HEK293 (cell line): ENCODE data around the gene APOL4.

Experiments
- CTCF ChIA-PET: fragments of 350-600 bp; formaldehyde crosslinking; extraction: SDS; loops from one replicate; lab custom pipeline; 2021; ENCODE audit warnings: antibody characterized with exemption; lab: Yijun Ruan, JAX
- POLR2A ChIA-PET: fragments of 300-600 bp; formaldehyde crosslinking; extraction: SDS; loops from one replicate; lab custom pipeline; 2020; ENCODE audit warnings: antibody characterized with exemption, inconsistent platforms; lab: Yijun Ruan, JAX
- H3K27ac ChIP-seq: fragments of 200-500 bp; sonication (Bioruptor generic); 2 replicates; pipeline ENCODE4 v1.5.1; 2014; ENCODE audit warnings: low read depth, low read length, control low read depth, inconsistent platforms; ENCODE audit errors: extremely low read depth
- H3K36me3 ChIP-seq, 2 experiments: fragments of 200-500 bp in 1 of 2; sonication (Bioruptor generic) in 1 of 2; 1 replicate in 1 of 2; 2 replicates in 1 of 2; pipeline ENCODE4 v1.5.1; 2014 to 2017; ENCODE audit warnings: inconsistent platforms in 2 of 2, low read length in 2 of 2; ENCODE audit not compliant: control insufficient read depth in 2 of 2, insufficient read depth in 1 of 2
- H3K4me1 ChIP-seq: fragments of 200-500 bp; sonication (Bioruptor generic); 2 replicates; pipeline ENCODE4 v1.5.1; 2014; ENCODE audit warnings: mild to moderate bottlenecking, low read length, inconsistent platforms; ENCODE audit not compliant: control insufficient read depth, insufficient read depth
- H3K4me3 ChIP-seq: 2 replicates; pipeline ENCODE4 v1.5.1; 2011; ENCODE audit warnings: low read depth, mild to moderate bottlenecking, control low read depth, low read length, moderate library complexity
- H3K9me3 ChIP-seq: fragments of 200-500 bp; sonication (Bioruptor generic); 2 replicates; pipeline ENCODE4 v1.5.1; 2014; ENCODE audit warnings: low read depth, low read length, inconsistent platforms; ENCODE audit not compliant: control insufficient read depth, insufficient read depth
- MYNN ChIP-seq: fragments of 450-650 bp; formaldehyde crosslinking; IDR thresholded peaks from 2 replicates; pipeline ENCODE4 v1.5.1; 2016; ENCODE audit warnings: missing biosample characterization, missing genetic modification characterization, borderline replicate concordance
- SETDB1 ChIP-seq: IDR thresholded peaks from one replicate; pipeline ENCODE4 v1.6.1; 2017; ENCODE audit warnings: mild to moderate bottlenecking, low read length, moderate library complexity, mixed read lengths; ENCODE audit not compliant: insufficient read length
- ZIC2 ChIP-seq: fragments of 450-650 bp; formaldehyde crosslinking; IDR thresholded peaks from 2 replicates; pipeline ENCODE4 v1.5.1; 2016; ENCODE audit warnings: missing biosample characterization, missing genetic modification characterization
- ZNF10 ChIP-seq: fragments of 450-650 bp; formaldehyde crosslinking; IDR thresholded peaks from 2 replicates; pipeline ENCODE4 v1.5.1; 2017; ENCODE audit warnings: missing biosample characterization, missing genetic modification characterization
- ZNF133 ChIP-seq: fragments of 450-650 bp; formaldehyde crosslinking; IDR thresholded peaks from 2 replicates; pipeline ENCODE4 v1.5.1; 2016; ENCODE audit warnings: missing biosample characterization, missing genetic modification characterization
- ZNF184 ChIP-seq: fragments of 450-650 bp; IDR thresholded peaks from 2 replicates; pipeline ENCODE4 v1.5.1; 2018; ENCODE audit warnings: missing biosample characterization, mild to moderate bottlenecking, missing genetic modification characterization
- ZNF24 ChIP-seq: fragments of 450-650 bp; formaldehyde crosslinking; IDR thresholded peaks from 2 replicates; pipeline ENCODE4 v1.5.1; 2016; ENCODE audit warnings: missing biosample characterization, missing genetic modification characterization
- ZNF292 ChIP-seq: fragments of 450-650 bp; formaldehyde crosslinking; IDR thresholded peaks from 2 replicates; pipeline ENCODE4 v1.5.1; 2016; ENCODE audit warnings: low read depth, missing biosample characterization, missing genetic modification characterization, borderline replicate concordance
- ZNF37A ChIP-seq: fragments of 450-650 bp; IDR thresholded peaks from 2 replicates; pipeline ENCODE4 v1.5.1; 2018; ENCODE audit warnings: missing biosample characterization, missing genetic modification characterization
- ZNF544 ChIP-seq: fragments of 450-650 bp; formaldehyde crosslinking; IDR thresholded peaks from 2 replicates; pipeline ENCODE4 v1.5.0; 2017; ENCODE audit warnings: missing biosample characterization, missing genetic modification characterization
- ZNF791 ChIP-seq: fragments of 450-650 bp; formaldehyde crosslinking; IDR thresholded peaks from 2 replicates; pipeline ENCODE4 v1.5.1; 2016; ENCODE audit warnings: missing biosample characterization, missing genetic modification characterization
- ZNF792 ChIP-seq: fragments of 450-650 bp; formaldehyde crosslinking; IDR thresholded peaks from 2 replicates; pipeline ENCODE4 v1.5.1; 2016; ENCODE audit warnings: missing biosample characterization, missing genetic modification characterization
- ZNF830 ChIP-seq: fragments of 450-650 bp; IDR thresholded peaks from 2 replicates; pipeline ENCODE4 v1.5.0; 2018; ENCODE audit warnings: missing biosample characterization, missing genetic modification characterization, low read depth, mild to moderate bottlenecking, moderate library complexity
- TF ChIP-seq, protein P1 (sequence below): fragments of 450-650 bp; IDR thresholded peaks from 2 replicates; pipeline ENCODE4 v1.5.1; 2018; ENCODE audit warnings: missing biosample characterization, mild to moderate bottlenecking, missing genetic modification characterization
- TF ChIP-seq, protein P2 (sequence below): fragments of 450-650 bp; formaldehyde crosslinking; IDR thresholded peaks from 2 replicates; pipeline ENCODE4 v1.5.1; 2016; ENCODE audit warnings: missing biosample characterization, missing genetic modification characterization, low read depth
- TF ChIP-seq, protein P3 (sequence below): fragments of 450-650 bp; formaldehyde crosslinking; IDR thresholded peaks from 2 replicates; pipeline ENCODE4 v1.5.1; 2016; ENCODE audit warnings: missing biosample characterization, missing genetic modification characterization
- TF ChIP-seq, protein P4 (sequence below): fragments of 450-650 bp; formaldehyde crosslinking; IDR thresholded peaks from 2 replicates; pipeline ENCODE4 v1.5.1; 2016; ENCODE audit warnings: missing biosample characterization, missing genetic modification characterization
- TF ChIP-seq, protein P5 (sequence below): fragments of 450-650 bp; formaldehyde crosslinking; IDR thresholded peaks from 2 replicates; pipeline ENCODE4 v1.5.1; 2017; ENCODE audit warnings: missing biosample characterization, missing genetic modification characterization

Gene APOL4

DNA sequence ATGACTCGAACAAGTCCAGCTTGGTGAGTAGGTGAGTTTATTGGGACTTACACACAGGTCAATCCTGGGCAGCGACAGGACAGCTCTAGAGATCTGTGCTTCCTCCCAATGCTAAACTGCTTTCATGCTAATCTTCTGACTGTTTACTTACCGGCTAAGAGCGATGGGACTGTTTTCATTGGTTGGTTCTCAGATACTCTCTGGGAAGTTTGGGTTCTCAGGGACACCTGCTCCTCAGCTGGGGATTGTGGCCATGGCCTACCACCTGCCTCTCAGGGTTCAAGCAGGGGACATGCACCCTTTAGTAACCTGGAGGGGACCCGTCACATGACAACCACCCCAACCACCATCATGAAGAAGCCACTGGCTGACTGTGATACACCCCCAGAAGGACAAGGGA is 24.6 kb upstream of the APOL4 start (continued):
- TF ChIP-seq, protein P1, sequence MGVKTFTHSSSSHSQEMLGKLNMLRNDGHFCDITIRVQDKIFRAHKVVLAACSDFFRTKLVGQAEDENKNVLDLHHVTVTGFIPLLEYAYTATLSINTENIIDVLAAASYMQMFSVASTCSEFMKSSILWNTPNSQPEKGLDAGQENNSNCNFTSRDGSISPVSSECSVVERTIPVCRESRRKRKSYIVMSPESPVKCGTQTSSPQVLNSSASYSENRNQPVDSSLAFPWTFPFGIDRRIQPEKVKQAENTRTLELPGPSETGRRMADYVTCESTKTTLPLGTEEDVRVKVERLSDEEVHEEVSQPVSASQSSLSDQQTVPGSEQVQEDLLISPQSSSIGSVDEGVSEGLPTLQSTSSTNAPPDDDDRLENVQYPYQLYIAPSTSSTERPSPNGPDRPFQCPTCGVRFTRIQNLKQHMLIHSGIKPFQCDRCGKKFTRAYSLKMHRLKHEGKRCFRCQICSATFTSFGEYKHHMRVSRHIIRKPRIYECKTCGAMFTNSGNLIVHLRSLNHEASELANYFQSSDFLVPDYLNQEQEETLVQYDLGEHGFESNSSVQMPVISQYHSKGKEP (tag by site-specific recombination), result no peak
- TF ChIP-seq ZNF292 (tag by site-specific recombination) (no peak), ZNF792 (tag by site-specific recombination) (no peak), ZNF791 (tag by site-specific recombination) (no peak), ZNF544 (tag by site-specific recombination) (no peak), ZIC2 (tag by site-specific recombination) (no peak)

DNA sequence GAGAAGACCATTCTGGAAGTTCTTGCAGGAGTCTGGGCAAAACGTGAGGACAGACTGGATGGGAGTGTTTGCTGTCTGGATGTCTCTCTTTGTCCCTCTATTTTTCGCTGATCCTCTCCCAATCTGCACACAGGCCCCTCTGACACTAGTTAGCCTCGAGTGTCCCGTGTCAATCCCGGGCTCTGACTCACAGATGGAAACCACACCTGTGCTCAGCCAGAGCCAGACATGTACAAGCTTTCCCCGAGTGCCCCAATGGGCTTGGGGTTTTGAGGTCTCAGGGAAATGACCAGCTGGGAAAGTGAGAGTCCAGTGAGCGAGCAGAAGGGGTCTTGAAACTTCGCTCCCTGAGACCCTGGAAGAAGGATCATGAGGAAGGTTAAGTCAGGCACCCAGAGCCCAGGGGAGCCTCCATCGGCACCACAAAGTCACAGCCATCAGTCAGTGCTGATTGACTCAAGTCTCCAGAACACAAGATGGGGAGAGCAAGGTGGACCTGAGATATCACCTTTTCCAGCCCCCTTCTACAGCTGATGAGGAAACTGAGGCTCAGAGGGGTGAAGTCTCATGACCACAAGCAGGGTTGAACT is 23.8 kb upstream of the APOL4 start:
- CTCF ChIA-PET, result interaction anchor here (0.6 to 1.1 kb wide), 5 partner anchors 14 to 895 kb away, joined by 3 to 4 read pairs (median 3); partner anchors contain the start of gene APOL2
- H3K4me1 ChIP-seq, result no peaks in the 10 kb centered on the region
- POLR2A ChIA-PET, result no interaction called here
- TF ChIP-seq, protein P2, sequence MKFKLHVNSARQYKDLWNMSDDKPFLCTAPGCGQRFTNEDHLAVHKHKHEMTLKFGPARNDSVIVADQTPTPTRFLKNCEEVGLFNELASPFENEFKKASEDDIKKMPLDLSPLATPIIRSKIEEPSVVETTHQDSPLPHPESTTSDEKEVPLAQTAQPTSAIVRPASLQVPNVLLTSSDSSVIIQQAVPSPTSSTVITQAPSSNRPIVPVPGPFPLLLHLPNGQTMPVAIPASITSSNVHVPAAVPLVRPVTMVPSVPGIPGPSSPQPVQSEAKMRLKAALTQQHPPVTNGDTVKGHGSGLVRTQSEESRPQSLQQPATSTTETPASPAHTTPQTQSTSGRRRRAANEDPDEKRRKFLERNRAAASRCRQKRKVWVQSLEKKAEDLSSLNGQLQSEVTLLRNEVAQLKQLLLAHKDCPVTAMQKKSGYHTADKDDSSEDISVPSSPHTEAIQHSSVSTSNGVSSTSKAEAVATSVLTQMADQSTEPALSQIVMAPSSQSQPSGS (tag by site-specific recombination), result no peak
- TF ChIP-seq, protein P3, sequence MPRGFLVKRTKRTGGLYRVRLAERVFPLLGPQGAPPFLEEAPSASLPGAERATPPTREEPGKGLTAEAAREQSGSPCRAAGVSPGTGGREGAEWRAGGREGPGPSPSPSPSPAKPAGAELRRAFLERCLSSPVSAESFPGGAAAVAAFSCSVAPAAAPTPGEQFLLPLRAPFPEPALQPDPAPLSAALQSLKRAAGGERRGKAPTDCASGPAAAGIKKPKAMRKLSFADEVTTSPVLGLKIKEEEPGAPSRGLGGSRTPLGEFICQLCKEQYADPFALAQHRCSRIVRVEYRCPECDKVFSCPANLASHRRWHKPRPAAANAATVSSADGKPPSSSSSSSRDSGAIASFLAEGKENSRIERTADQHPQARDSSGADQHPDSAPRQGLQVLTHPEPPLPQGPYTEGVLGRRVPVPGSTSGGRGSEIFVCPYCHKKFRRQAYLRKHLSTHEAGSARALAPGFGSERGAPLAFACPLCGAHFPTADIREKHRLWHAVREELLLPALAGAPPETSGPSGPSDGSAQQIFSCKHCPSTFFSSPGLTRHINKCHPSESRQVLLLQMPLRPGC (tag by site-specific recombination), result no peak
- TF ChIP-seq ZNF830 (tag by site-specific recombination) (no peak), ZNF24 (no peak), ZNF184 (tag by site-specific recombination) (no peak), MYNN (no peak), ZNF10 (tag by site-specific recombination) (no peak), SETDB1 (no peak), ZNF133 (tag by site-specific recombination) (no peak), ZNF37A (tag by site-specific recombination) (no peak)
- TF ChIP-seq, protein P4, sequence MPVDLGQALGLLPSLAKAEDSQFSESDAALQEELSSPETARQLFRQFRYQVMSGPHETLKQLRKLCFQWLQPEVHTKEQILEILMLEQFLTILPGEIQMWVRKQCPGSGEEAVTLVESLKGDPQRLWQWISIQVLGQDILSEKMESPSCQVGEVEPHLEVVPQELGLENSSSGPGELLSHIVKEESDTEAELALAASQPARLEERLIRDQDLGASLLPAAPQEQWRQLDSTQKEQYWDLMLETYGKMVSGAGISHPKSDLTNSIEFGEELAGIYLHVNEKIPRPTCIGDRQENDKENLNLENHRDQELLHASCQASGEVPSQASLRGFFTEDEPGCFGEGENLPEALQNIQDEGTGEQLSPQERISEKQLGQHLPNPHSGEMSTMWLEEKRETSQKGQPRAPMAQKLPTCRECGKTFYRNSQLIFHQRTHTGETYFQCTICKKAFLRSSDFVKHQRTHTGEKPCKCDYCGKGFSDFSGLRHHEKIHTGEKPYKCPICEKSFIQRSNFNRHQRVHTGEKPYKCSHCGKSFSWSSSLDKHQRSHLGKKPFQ, result no peak
- TF ChIP-seq, protein P5, sequence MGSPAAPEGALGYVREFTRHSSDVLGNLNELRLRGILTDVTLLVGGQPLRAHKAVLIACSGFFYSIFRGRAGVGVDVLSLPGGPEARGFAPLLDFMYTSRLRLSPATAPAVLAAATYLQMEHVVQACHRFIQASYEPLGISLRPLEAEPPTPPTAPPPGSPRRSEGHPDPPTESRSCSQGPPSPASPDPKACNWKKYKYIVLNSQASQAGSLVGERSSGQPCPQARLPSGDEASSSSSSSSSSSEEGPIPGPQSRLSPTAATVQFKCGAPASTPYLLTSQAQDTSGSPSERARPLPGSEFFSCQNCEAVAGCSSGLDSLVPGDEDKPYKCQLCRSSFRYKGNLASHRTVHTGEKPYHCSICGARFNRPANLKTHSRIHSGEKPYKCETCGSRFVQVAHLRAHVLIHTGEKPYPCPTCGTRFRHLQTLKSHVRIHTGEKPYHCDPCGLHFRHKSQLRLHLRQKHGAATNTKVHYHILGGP, result no peak
- no peaks in the 10 kb centered on the region for H3K9me3 ChIP-seq
- no peak overlapping the region for H3K27ac ChIP-seq
- no peak overlapping the region for H3K4me3 ChIP-seq
- peaks cover 0 to 26% of the 10 kb centered on the region in 2 experiments; a peak in 1 of 3 replicates for H3K36me3 ChIP-seq
